Mesothelial cell of epicardium (in vitro differentiated cells): ENCODE results near the gene ACOT6. TPM values are rescaled to one million over a fixed set of nuclear protein-coding genes. Genes with fewer than 3 reads are reported as not detected.

ENCODE experiments used
- DNase-seq, 2 experiments: peaks; one replicate each; pipeline ENCODE4 v3.0.0; 2021; ENCODE audit warnings: low spot score in 2 of 2; ENCODE audit not compliant: unreplicated experiment in 2 of 2
- H3K27ac Mint-ChIP-seq: 2 replicates; pipeline ENCODE4 v1.8.0; 2021; ENCODE audit warnings: mixed read lengths
- H3K27me3 Mint-ChIP-seq: 2 replicates; pipeline ENCODE4 v1.8.0; 2021; ENCODE audit warnings: low read depth, mixed read lengths
- H3K36me3 Mint-ChIP-seq: 2 replicates; pipeline ENCODE4 v1.8.0; 2021; ENCODE audit warnings: mixed read lengths
- H3K4me1 Mint-ChIP-seq: 2 replicates; pipeline ENCODE4 v1.8.0; 2021; ENCODE audit warnings: mixed read lengths
- H3K4me3 Mint-ChIP-seq: 2 replicates; pipeline ENCODE4 v1.8.0; 2021; ENCODE audit warnings: mild to moderate bottlenecking, moderate library complexity, mixed read lengths
- H3K9me3 Mint-ChIP-seq: 2 replicates; pipeline ENCODE4 v1.8.0; 2021; ENCODE audit warnings: mixed read lengths
- total RNA-seq: library from RNA; stranded (reverse); gene quantifications from 3 replicates; pipeline ENCODE4 v1.2.1, GENCODE V29; 2021
- TF ChIP-seq, protein P1 (sequence below): fragments of 200-600 bp; sonication (generic); IDR thresholded peaks from one replicate; pipeline ENCODE4 v1.5.0; 2021; ENCODE audit warnings: antibody characterized with exemption; ENCODE audit not compliant: unreplicated experiment

The ACOT6 gene
- total RNA-seq, 1 donor from 2014 or later, result not detected

DNA sequence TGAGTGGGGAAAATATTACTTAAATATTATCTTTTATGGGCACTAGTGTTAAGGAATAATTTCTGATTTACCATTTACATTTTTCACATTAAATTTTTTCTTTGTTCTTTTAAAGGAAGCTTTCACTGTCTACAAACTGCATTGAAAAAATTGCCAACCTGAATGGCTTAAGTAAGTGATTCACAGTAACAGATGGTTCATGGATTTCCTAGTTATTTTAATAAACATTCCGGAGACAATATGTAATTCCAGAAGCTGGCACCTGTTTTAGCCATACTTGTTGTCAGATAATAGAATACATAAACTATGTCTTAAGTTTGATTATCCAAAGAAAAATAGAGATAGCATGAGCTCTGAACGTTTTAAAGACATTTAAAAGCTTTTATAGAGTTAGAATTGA, 49.6 kb downstream of the ACOT6 start:
- Mint-ChIP-seq H3K36me3 (peaks cover 14% of the 10 kb centered on the region), H3K27ac (no peak overlapping the region), H3K27me3 (no peaks in the 10 kb centered on the region)

DNA sequence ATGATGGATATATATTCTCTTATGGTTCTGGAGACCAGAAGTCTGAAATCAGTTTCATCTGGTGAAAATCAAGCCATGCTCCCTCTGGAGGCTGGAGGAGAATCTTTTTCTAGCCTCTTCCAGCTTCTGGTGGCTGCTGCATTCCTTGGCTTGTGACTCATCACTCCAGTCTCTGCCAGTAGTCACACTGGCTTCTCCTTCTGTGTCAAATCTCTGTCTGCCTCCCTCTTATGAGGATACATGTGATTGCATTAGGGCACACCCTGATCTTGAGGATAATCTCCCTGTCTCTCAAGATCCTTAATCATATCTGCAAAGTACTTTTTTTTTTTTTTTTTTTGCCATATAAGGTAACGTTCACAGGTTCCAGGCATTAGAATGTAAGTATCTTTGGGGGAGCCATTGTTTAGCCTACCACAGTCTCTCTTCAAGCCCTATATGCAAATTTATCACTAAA, 50.2 kb downstream of the ACOT6 start:
- H3K36me3 Mint-ChIP-seq, result peaks cover 14% of the 10 kb centered on the region
- no peaks in the 10 kb centered on the region for H3K27me3 Mint-ChIP-seq
- H3K9me3 Mint-ChIP-seq, result peaks cover 7% of the 10 kb centered on the region
- TF ChIP-seq, protein P1, sequence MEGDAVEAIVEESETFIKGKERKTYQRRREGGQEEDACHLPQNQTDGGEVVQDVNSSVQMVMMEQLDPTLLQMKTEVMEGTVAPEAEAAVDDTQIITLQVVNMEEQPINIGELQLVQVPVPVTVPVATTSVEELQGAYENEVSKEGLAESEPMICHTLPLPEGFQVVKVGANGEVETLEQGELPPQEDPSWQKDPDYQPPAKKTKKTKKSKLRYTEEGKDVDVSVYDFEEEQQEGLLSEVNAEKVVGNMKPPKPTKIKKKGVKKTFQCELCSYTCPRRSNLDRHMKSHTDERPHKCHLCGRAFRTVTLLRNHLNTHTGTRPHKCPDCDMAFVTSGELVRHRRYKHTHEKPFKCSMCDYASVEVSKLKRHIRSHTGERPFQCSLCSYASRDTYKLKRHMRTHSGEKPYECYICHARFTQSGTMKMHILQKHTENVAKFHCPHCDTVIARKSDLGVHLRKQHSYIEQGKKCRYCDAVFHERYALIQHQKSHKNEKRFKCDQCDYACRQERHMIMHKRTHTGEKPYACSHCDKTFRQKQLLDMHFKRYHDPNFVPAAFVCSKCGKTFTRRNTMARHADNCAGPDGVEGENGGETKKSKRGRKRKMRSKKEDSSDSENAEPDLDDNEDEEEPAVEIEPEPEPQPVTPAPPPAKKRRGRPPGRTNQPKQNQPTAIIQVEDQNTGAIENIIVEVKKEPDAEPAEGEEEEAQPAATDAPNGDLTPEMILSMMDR, result no peak
- DNase-seq, result no peak
- H3K4me3 Mint-ChIP-seq, result no peak overlapping the region
- peaks cover 6% of the 10 kb centered on the region for H3K4me1 Mint-ChIP-seq
- H3K27ac Mint-ChIP-seq, result no peak overlapping the region

More for the DNA sequence above, 49.6 kb downstream of the ACOT6 start:
- H3K9me3 Mint-ChIP-seq, result peaks cover 7% of the 10 kb centered on the region
- H3K4me3 Mint-ChIP-seq, result no peak overlapping the region
- TF ChIP-seq, protein P1, result no peak
- H3K4me1 Mint-ChIP-seq, result peaks cover 6% of the 10 kb centered on the region
- DNase-seq, result no peak

- H3K9me3 Mint-ChIP-seq, result peaks cover 7% of the 10 kb centered on the region
- H3K27me3 Mint-ChIP-seq, result no peaks in the 10 kb centered on the region
- peaks cover 10% of the 10 kb centered on the region for H3K36me3 Mint-ChIP-seq
- no peak overlapping the region for H3K27ac Mint-ChIP-seq
- H3K4me1 Mint-ChIP-seq, result peaks cover 6% of the 10 kb centered on the region
- DNase-seq, result no peak
- TF ChIP-seq, protein P1, result no peak
- no peak overlapping the region for H3K4me3 Mint-ChIP-seq
Measured at GRCh38 chr14:73663548-73664212, 51.4 kb downstream of the ACOT6 start.

GRCh38 chr14:73665130-73665529, 52.8 kb downstream of the ACOT6 start:
- TF ChIP-seq, protein P1, result no peak
- peaks cover 6% of the 10 kb centered on the region for H3K4me1 Mint-ChIP-seq
- H3K4me3 Mint-ChIP-seq, result no peak overlapping the region
- no peak for DNase-seq
- H3K27ac Mint-ChIP-seq, result no peak overlapping the region
- no peaks in the 10 kb centered on the region for H3K27me3 Mint-ChIP-seq
- peaks cover 8% of the 10 kb centered on the region for H3K36me3 Mint-ChIP-seq
- H3K9me3 Mint-ChIP-seq, result peaks cover 7% of the 10 kb centered on the region

GRCh38 chr14:73666583-73666982, 54.3 kb downstream of the ACOT6 start:
- TF ChIP-seq, protein P1, result no peak
- Mint-ChIP-seq H3K27ac (no peak overlapping the region), H3K4me3 (no peak overlapping the region), H3K4me1 (peaks cover 6% of the 10 kb centered on the region), H3K9me3 (peaks cover 7% of the 10 kb centered on the region), H3K27me3 (no peaks in the 10 kb centered on the region), H3K36me3 (peaks cover 8% of the 10 kb centered on the region)
- DNase-seq, result no peak
